Activated effector memory CD4-positive, alpha-beta T cell treated with anti-CD3 and anti-CD28 coated beads, Interleukin-2, amount 50 U/mL, for 16 hours (primary cell): Measurements from ENCODE around the gene STRIP2.
"Not testable (repeated sequence)": the region's sequence is repeated elsewhere in the genome, so short reads cannot be mapped to it uniquely, and the experiment has no call there.

ENCODE experiments used
- DNase-seq: peaks from one replicate; pipeline ENCODE4 v3.0.0-alpha.2; 2020

STRIP2 gene

GRCh38 chr7:129456421-129456820, 22.2 kb downstream of the STRIP2 start:
- no peak for DNase-seq

DNA sequence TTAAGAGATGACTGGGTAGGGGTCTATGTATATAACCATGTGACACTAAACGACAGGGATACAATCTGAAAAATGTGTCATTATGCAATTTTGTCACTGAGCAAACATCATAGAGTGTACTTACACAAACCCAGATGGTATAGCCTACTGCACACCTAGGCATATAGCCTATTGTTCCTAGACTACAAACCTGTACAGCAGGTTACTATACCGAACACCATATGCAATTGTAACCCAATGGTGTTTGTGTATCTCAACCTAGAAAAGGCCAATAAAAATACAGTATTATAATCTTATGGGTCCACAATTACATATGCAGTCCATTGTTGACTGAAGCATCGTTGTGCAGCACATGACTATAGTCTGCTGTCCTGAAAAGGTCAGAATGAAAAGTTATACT, 22.9 kb downstream of the STRIP2 start:
- DNase-seq, result no peak

GRCh38 chr7:129458171-129458570, 23.9 kb downstream of the STRIP2 start:
- DNase-seq, result no peak

DNA sequence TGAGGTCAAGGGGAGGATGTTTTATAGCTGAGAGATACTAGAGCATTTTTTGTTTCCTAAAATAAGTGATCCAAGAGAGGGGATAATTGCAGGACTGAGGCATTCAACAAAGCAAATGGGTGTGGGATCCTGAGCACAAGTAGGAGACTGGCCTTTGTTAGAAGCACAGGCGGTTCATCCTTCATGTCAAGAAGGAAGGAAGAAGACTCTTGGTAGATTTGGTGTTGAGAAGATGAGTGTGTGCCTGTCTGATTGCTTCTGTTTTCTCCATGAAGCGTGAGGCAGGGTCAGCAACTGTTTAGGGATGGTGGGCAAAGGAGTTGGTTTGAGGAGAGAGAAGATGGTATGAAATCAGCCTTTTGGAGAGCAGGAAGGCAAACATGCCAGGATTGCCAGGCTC, 27.6 kb downstream of the STRIP2 start:
- no peak for DNase-seq

- DNase-seq, result no peak
Observed at GRCh38 chr7:129462420-129462819, 28.2 kb downstream of the STRIP2 start.

DNA sequence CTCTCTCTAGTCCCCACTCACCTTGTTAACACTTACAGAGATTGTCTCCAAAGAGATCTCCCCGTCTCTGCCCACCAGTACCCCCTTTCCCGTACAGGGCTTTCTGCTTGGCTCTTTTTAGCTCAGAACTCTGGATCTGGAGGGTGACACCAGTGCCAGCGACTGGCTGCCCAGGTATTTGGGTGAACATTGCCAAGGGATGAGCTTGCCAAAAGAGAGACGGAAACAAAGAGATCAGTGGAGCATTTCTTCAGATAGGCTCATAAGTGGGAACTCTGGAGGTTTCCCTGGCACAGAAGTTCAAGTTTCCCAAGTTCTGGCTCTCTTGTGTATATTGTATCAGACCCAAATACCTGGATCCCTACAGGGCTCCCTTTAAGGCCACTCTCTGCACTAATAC, 30.0 kb downstream of the STRIP2 start:
- no peak for DNase-seq

GRCh38 chr7:129465080-129465479, 30.8 kb downstream of the STRIP2 start:
- DNase-seq, result no peak

GRCh38 chr7:129466796-129467195, 32.6 kb downstream of the STRIP2 start:
- DNase-seq, result no peak

- no peak for DNase-seq
Observed at GRCh38 chr7:129468087-129468486, 33.9 kb downstream of the STRIP2 start.

DNA sequence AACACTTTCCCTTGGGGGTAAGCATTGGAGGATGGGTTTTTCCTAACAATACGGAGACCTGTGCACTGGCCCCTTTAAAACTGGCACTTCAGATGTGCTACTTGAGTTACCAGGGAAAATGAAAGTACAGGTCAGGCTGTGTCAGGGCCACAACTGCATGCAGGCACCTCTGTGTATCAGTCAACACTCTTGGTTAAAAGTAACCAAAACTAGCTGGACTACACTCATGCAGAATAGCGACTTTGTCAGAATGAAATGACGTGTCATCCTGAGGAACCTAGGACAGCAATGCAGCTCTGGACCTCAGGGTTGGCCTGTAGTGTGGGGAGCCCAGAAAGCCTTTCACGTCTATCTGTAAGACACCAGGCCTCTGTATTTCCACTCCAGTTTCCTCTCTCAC, 34.3 kb downstream of the STRIP2 start:
- DNase-seq, result no peak

- no peak for DNase-seq
Observed at GRCh38 chr7:129469930-129470329, 35.7 kb downstream of the STRIP2 start.

DNA sequence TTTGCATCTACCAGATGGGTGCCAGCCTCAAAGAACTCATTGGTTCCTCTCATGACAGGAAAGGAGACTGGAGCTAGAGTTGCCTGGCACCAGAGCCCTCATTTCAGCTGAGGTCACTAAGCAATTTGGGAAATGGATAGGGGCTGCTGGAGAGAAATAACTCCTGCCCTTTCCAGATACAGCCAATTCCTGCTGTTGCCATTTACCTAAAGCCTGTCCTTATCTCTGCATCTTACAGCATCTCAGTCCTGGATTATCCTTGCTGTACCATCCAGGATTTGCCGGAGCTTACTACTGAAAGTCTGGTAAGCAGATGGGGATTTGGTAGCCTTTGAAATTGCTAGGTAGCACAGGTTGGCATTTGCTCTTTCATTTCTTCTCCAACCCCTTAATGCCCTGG, 36.2 kb downstream of the STRIP2 start:
- no peak for DNase-seq

- DNase-seq, result no peak
Observed at GRCh38 chr7:129471402-129471827, 37.2 kb downstream of the STRIP2 start.

DNA sequence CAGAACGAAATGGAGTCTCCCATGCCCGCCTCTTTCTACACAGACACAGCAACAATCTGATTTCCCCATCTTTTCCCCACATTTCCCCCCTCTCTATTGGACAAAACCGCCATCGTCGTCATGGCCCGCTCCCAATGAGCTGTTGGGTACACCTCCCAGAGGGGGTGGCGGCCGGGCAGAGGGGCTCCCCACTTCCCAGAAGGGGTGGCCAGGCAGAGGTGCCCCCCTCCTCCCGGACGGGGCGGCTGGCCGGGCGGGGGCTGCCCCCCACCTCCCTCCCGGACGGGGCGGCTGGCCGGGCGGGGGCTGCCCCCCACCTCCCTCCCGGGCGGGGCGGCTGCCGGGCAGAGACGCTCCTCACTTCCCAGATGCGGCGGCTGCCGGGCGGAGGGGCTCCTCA, 41.7 kb downstream of the STRIP2 start:
- not testable (repeated sequence) for DNase-seq

DNA sequence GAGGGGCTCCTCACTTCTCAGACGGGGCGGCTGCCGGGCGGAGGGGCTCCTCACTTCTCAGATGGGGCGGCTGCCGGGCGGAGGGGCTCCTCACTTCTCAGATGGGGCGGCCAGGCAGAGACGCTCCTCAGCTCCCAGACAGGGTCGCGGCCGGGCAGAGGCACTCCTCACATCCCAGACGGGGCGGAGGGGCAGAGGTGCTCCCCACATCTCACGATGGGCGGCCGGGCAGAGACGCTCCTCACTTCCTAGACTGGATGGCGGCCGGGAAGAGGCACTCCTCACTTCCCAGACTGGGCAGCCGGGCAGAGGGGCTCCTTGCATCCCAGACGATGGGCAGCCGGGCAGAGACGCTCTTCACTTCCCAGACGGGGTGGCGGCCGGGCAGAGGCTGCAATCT, 42.2 kb downstream of the STRIP2 start:
- DNase-seq, result not testable (repeated sequence)

DNA sequence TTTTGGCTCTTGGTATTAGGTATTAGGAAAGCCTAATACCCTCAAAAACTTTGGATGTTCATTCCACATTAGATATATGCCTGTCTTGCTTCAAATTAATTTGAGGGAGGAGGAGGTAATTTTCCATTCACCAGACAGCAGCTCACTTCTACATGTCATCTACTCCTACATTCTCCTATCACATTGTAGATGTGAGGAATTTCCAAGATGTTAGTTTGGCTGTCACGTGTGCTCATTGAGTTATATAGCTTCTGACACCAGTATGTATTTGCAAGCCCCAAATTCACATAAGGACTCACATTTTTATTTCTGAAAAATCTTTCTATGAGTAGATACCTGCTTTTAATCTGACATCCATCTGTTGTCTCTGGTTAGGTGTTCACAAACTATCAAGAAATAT, 45.6 kb downstream of the STRIP2 start:
- no peak for DNase-seq

DNA sequence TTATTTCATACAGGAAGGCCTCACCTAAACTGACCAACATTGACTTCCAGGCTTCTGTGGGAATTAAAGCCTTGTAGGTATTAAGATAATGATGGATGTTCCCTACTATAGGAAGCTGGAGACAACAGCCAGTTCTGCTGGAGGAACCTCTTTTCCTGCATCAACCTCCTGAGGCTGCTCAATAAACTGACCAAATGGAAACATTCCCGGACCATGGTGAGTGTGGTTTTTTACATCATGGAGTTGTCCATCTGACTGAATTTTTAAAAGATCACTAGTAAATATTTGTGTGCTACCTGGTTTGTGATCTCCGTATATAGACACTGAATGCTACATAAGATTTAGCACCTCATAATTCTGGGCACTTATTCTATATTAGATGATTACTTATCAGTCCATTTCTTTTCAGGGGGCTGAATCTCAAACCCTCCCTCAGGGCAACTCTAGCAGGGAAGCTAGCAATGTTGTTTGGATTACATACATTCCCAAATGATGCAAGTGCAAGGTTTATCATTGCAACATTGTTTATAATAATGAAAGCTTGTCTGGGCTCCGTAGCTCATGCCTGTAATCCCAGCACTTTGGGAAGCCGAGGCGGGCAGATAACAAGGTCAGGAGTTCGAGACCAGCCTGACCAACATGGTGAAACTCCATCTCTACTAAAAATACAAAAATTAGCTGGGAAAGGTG, 46.6 kb downstream of the STRIP2 start:
- DNase-seq, result no peak

DNA sequence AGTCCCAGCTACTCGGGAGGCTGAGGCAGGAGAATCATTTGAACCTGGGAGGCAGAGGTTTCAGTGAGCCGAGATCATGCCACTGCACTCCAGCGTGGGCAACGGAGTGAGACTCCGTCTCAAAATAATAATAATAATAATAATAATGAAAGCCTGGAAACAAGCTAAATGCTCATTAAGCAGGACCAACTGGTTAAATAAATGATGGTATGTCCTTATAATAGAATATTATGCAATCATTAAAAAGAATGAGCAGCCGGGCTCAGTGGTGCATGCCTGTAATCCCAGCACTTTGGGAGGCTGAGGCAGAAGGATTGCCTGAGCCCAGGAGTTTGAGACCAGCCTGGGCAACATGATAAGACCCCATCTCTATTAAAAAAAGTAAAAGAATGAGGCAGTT, 47.1 kb downstream of the STRIP2 start:
- not testable (repeated sequence) for DNase-seq

GRCh38 chr7:129482781-129483180, 48.5 kb downstream of the STRIP2 start:
- no peak for DNase-seq

DNA sequence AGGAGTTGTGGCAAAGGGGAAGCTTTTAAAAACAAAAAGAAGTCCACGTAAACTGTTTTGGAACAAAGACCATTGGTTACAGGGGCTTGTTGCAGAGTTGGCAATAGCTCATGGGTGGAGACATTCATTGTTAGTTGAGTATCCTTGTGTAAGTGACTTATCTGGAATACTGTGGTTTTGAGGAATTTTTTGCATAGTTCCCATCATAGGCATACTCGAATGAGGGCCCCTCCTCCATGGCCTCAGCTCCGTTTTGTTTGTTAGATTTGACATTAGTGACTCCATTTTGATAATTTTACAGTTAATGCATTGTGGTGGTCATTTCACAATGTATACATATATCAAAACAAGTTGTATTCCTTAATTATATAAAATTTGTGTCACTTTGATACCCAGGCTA, 55.3 kb downstream of the STRIP2 start:
- no peak for DNase-seq

- no peak for DNase-seq
Observed at GRCh38 chr7:129492391-129492790, 58.2 kb downstream of the STRIP2 start.

DNA sequence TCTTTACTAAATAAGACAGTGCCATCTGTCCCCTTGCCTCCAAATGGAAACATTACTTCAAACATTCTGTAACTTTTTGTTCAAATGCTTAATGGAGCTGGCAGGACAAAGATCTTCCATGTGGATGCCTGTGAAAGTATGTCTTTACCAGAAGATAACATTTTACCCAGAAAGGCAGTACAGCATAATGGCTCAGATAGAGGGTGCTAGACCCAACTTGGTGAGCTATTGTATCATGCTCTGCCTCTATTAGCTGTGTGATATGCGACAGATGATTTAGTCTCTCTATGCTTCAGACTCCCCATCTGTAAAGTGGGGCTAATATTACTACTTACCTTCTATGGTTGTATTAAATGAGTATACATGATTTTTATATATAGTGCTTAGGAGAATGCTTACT, 59.3 kb downstream of the STRIP2 start:
- DNase-seq, result no peak

DNA sequence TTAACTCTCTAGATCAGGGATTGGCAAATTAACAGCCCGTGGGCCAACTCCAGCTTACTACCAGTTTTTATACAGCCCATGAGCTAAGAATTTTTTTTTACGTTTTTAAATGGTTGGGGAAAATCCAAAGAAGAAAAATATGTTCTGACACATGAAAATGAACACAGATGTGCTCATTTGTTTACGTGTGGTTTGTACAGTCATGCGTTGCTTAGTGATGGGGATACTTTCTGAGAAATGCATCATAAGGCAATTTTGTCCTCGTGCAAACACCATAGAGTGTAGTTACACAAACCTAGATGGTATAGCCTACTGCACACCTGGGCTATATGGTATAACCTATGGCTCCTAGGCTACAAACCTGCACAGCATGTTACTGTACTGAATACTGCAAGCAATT, 59.8 kb downstream of the STRIP2 start:
- no peak for DNase-seq

DNA sequence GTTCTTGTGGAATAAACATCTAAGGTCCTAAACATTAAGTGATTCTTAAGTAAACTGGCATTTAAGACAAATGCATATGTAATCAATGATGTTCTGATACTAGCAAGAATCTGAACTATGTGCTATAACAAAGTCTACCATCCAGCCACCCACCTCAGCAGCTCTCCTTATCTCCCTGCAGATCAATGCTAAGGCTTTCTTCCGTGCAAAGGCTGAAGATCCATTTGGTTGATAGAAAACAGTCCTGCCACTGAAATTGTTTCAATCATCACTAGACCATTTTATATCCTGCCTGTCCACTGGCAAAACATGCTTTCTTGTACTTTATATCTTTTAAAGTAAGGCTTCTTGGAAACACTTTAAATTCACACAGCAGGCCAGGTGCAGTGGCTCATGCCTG, 61.8 kb downstream of the STRIP2 start:
- no peak for DNase-seq

DNA sequence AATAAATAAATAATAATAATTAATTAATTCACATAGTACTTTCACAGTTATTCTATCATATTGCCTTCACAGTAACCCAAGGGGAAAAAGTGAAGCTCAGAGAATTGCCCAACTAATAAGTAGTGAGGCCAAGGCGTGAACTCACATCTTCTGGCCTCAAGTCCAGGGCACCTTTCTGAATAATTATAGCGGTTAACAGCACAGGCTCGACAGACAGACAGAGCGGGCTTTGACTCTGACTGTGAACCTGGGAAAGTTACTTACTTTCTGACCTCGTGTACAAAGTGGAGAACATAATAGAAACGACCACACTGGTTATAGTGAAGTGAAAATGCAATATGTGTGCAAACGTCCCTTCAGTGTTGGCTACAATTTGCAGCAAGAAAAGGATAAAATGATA, 62.4 kb downstream of the STRIP2 start:
- no peak for DNase-seq

- DNase-seq, result no peak
Observed at GRCh38 chr7:129497156-129497555, 62.9 kb downstream of the STRIP2 start.
